HG03558 (cell line): ENCODE measurements around the gene ZC3H6.
"Not testable (repeated sequence)": the region's sequence is repeated elsewhere in the genome, so short reads cannot be mapped to it uniquely, and the experiment has no call there.

ENCODE experiments used
- ATAC-seq: cut with Tn5 transposase; IDR thresholded peaks from one replicate; pipeline ENCODE4 v1.9.1; 2021; ENCODE audit warnings: moderate number of reproducible peaks; ENCODE audit not compliant: unreplicated experiment; ENCODE audit errors: extremely low read depth

The ZC3H6 gene

DNA sequence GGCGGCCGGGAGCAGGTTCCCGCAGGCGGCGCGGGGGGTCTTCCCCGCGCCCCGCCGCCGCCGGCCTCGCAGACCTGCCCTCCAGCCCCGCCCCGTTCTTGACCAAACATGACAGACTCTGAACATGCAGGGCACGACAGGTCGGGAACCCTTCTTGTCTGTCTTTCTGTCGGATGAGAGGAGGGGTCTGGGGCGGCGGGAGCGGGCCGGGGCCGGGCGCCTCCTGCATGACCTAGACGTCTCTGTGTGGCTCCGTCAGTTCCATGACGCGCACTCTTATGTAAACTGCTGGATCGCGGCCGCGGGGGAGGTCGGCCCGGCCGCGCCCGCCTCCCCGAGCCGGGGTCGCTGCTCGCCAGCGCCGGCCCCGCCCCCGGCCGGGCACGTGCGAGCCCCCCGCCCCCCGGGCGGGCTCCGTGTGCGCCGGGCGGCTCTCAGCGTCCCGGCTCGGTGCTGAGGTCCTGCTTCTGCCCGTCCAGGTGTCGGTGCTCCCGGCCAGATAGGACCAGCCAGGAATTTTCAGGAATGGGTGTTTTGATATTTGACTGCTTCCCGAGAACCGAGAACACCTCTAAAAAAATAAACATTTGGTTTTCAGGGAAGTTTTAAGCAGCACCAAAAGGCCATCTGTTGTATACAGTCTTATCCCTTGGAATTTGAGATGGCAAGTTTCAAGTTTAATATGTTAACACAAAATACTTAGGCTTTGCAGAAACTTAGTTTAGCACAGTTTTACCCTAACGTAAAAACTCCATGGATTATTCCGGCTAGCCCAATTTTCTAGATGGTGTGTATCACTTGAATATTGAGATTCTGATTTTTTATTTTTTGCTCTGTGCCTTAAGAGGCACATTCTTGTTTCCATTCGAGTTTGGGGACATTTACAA lies 733 bp downstream of the ZC3H6 start:
- peak; percentile 30 for ATAC-seq

GRCh38 chr2:112276954-112277353 lies 1.6 kb downstream of the ZC3H6 start:
- ATAC-seq, result no peak

DNA sequence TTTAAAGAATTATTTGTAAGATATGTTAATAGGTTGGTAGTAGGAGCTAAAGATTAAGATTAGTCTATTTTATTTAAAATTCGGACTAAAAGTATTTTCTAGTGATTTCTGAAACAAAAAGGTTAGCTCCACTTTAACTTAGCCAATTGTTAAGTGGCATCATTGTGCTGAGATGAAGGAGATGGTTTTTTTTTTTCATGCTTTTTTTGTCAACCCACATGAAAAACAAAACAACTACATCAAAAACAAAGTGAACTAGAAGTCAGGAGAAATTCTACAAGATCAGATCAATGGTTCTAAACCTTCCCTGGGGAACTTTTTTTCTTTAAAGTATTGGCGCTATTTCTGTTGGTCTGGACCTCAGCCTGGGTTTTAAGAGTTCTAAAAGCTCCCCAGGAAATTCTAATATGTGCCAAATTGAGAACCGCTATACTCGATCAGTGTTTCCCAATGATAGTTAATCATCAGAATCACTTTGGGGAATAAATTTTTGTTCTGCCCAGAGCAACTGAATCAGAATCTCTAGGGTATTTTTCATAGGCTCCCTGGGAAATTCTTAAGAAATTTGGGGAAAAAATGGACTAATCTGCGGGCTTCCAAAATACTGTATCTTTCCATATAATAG lies 2.3 kb downstream of the ZC3H6 start:
- ATAC-seq, result no peak

DNA sequence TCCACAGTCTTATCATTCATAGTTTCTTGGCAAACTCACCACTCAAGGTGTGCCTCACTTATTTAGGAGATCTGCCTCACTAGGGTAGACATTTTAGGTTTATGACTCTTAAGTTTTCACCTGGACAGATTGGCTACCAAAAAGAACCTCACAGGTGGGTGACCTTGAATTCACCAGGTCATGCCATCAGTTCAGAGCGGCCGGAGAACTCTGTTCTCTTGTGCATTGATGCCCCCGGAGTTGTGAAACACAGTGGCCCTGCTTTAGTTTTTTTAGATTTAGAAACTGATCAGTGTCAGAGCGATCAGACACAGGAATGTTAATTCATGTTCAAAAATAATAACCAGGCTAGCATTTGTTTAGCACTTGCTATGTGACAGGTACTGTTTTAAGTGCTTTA lies 6.7 kb downstream of the ZC3H6 start:
- not testable (repeated sequence) for ATAC-seq

DNA sequence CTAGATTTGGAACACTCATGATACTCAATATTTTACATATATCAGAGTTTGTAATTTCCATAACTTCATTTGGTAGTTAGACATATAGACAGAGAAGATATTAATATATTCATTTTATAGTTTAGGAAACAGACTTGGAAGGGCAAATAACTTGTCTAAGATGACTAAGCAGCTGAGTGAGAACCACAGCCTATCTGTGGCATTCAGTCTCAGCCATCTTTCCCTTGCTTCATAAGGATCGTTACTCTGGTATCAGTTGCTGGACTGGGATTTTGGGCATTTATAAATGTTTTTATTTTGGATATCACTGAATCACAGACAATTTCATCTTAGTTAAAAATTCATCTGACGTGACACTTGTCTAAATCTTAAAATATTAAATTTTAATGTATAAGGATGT lies 8.1 kb downstream of the ZC3H6 start:
- ATAC-seq, result not testable (repeated sequence)

- ATAC-seq, result no peak
These were observed 14.7 kb downstream of the ZC3H6 start for GRCh38 chr2:112290088-112290487.

DNA sequence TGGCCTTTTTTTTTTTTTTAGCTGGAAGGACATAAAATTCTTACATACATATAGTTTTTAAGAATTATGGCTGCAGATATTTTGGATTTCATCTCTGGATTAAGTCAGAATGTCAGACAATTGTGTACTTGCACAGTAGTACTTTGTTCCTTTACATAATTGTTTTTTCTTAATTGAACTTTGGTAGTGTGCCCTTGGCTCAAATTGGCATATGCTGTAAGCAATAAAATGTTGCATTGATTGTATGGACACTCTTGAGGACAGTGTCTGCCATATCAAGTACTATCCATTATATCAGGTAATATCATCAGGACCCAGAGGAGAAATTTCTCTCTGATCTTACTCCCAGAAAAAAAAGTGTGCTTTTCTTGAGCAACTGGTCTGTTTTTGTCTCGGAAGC lies 15.3 kb downstream of the ZC3H6 start:
- no peak for ATAC-seq

- no peak for ATAC-seq
These were observed 18.4 kb downstream of the ZC3H6 start for GRCh38 chr2:112293636-112294401.

DNA sequence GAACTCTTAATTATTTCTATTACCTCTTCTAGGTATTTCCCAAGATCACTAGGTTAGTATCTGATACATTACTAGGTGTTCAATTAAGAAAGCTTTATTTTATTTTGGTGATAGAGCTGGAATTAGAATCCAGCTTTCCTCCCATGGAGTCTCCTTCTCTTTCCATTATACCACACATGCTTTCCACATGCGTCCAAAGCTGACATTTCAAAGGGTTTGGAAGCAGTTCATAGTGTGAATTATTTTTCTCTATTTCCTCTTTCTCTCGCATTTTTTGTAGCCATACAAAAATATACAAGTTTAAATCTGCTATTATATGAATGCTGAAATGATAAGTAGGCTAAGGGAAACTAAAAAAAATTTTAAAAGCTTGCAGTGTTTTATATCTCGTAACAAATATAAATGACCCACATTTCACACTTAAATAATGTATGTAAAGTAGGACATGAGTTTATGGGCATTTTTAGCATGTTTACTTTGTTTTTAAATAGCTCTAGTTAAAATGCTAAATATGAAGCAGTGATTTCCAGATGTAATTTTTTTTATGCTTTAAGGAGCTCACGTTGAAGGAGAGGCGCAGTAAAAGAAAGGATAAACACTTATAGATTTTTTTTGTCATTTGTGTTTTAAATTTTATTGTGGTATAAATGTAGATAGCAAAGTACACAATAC lies 20.1 kb downstream of the ZC3H6 start:
- no peak for ATAC-seq

- ATAC-seq, result no peak
These were observed 21.0 kb downstream of the ZC3H6 start for GRCh38 chr2:112296407-112296806.

GRCh38 chr2:112301171-112301584 lies 25.8 kb downstream of the ZC3H6 start:
- ATAC-seq, result no peak

DNA sequence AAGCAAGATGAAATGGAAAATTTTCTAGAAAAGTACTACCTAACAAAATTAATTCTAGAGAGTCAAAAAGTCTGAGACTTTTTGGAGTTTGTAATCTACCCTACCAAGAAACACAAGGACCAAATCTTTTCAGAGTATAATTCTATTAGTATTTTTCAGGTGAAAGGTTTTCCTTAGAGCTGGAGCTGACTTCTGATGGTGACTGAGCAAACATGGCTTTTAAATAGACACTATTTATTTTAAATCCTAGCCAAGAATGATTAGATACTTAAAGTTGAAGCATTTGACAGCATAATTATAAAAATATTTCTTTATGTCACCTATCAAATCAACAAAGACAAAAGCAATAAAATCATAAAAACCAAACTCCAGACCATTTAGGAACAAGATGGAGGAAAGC lies 26.6 kb downstream of the ZC3H6 start:
- no peak for ATAC-seq

- ATAC-seq, result no peak
These were observed 29.0 kb downstream of the ZC3H6 start for GRCh38 chr2:112304298-112304941.

DNA sequence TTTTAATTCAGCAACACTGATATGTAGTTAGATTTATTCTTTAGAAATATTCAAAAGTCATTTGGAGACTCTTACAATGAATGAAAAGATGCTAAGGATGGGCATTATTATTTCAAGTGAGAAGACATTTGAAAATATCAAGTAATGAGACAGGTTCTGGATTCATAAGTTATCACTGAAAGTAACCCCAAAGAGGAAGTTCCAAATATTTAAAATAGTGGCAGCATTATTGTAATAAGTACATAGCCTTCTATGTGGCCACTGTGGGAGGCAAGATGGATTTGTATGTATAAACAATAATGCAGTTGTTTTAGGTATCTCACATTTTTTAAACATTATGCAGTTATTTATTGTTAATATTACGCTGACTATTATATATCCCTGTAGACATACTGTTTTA lies 29.7 kb downstream of the ZC3H6 start:
- ATAC-seq, result no peak

DNA sequence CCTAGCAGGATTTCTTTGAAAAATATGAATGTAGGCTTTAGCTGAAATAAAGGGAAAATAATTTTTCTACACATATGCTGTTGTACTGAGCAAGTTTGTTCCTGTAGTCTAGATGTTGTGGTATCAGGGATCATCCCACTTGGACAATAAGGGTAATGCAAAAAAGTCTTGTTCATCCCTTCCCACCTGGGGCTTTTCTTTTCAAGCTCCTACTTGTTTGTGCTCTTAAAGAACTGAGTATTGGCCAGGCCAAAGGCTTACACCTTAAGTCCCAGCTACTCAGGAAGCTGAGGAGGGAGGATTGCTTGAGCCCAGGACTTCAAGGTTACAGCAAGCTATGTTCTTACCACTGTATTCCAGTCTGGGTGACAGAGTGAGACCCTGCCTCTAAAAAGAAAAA lies 35.5 kb downstream of the ZC3H6 start:
- ATAC-seq, result no peak

DNA sequence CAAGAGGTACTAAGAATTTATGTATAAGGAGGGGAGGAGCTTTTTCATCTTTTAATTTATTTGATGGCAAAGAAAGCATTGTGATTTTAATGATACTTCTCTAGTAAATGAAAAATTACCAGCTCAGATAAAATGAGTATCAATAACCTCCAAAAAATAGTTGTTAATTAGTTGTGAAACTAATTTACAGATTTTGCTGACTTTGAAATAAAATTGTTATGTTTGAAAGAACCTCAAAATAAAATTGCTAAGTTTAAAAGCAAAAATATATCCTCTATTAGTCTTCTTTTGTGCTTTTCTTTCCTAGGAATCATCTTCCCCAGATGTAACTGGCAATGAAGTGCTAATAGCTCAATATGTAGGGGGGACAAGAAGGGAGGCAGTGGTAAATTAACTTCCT lies 36.5 kb downstream of the ZC3H6 start:
- ATAC-seq, result no peak

DNA sequence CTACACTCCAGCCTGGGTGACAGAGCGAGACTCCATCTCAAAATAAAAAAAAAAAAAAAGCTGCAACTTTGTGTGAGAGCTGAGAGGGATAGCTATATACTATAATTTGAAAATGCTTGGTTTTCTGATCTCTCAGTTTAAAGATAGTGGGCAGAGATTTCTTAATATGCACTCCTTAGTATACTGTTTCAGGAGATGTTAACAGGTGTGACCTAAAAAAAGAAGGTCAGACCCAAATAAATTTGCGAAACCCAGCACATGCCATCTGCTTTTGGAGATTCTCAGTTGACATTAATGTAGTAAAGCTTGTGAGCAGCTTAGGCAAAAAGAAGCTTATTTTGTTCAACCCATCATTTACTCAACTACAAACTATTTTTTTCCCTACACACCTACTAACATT lies 37.4 kb downstream of the ZC3H6 start:
- ATAC-seq, result no peak

- ATAC-seq, result no peak
These were observed 39.5 kb downstream of the ZC3H6 start for GRCh38 chr2:112314856-112315255.

DNA sequence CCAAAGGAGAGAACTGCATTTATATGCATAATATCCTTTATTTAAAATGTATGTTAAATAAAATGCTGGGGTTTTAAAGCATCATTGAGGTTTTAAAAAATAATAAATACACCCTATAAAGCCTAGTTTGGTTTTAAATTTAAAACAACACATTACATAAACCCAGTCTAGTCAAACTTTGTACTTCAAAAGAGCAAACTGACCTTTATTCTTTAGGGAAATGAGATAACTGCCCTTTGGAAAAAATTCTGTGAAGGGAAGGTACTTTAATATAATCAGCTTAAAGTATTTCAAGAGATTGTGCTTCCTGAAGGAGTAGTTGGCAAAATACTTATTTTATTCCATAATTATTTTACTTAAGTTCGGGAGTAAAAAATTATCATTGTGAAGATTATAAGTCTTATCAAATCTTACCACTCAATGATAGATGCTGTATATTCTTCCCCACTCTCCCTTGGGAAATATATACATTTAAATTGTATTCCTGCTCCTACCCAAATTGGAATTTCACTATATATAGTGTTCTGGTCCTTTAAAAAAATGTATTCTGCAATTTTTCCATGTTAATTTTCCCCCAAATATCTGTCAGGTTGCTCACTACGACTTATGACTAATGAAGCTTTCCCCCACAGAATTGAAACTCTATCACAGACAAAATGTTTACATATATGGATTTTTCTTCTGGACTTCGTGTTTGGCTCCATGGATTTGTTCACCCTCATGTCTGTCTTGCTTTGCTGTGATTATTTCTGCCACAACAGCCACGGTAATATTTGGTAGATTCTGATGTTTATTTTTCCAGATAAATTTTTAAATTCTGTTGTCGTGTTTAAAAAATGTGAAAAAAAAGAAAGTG lies 42.1 kb downstream of the ZC3H6 start:
- ATAC-seq, result no peak
